ENCODE data around the gene KY.

GRCh38 chr3:134644731-134645514 lies 5.9 kb downstream of the KY start:
- no peak for TF ChIP-seq CTCF (IDR thresholded peaks at IDR 0.05)
- no peak for TF ChIP-seq POLR2A (IDR thresholded peaks at IDR 0.05)
